CD4-positive, alpha-beta T cell treated with Interleukin-15 for 1 hour (primary cell): ENCODE measurements around the gene COQ9.
"Not testable (repeated sequence)": the region's sequence is repeated elsewhere in the genome, so short reads cannot be mapped to it uniquely, and the experiment has no call there.

Experiments
- DNase-seq: peaks from one replicate; pipeline ENCODE4 v3.0.0-alpha.2; 2020

Gene COQ9

GRCh38 chr16:57486858-57487834 lies 39.9 kb downstream of the COQ9 start:
- no peak for DNase-seq

- DNase-seq: no peak
Measured at GRCh38 chr16:57489229-57489628, 42.0 kb downstream of the COQ9 start.

- no peak for DNase-seq
Measured at GRCh38 chr16:57493767-57494166, 46.5 kb downstream of the COQ9 start.

GRCh38 chr16:57497121-57497520 lies 49.8 kb downstream of the COQ9 start:
- DNase-seq: no peak

GRCh38 chr16:57498031-57498430 lies 50.8 kb downstream of the COQ9 start:
- no peak for DNase-seq

- not testable (repeated sequence) for DNase-seq
Measured at GRCh38 chr16:57499941-57500340, 52.7 kb downstream of the COQ9 start.

- DNase-seq: no peak
Measured at GRCh38 chr16:57500578-57501111, 53.4 kb downstream of the COQ9 start.

- DNase-seq: no peak
Measured at GRCh38 chr16:57501492-57501891, 54.2 kb downstream of the COQ9 start.

GRCh38 chr16:57502048-57502775 lies 54.9 kb downstream of the COQ9 start:
- no peak for DNase-seq

- no peak for DNase-seq
Measured at GRCh38 chr16:57503366-57503765, 56.1 kb downstream of the COQ9 start.

GRCh38 chr16:57504001-57504400 lies 56.7 kb downstream of the COQ9 start:
- no peak for DNase-seq

GRCh38 chr16:57504491-57504890 lies 57.2 kb downstream of the COQ9 start:
- no peak for DNase-seq

GRCh38 chr16:57505169-57505568 lies 57.9 kb downstream of the COQ9 start:
- no peak for DNase-seq

GRCh38 chr16:57507136-57508034 lies 60.1 kb downstream of the COQ9 start:
- no peak for DNase-seq

GRCh38 chr16:57508035-57508425 lies 60.8 kb downstream of the COQ9 start:
- no peak for DNase-seq

GRCh38 chr16:57509231-57509923 lies 62.1 kb downstream of the COQ9 start:
- DNase-seq: no peak

GRCh38 chr16:57510016-57510871 lies 63.0 kb downstream of the COQ9 start:
- no peak for DNase-seq
